GM21447 (cell line): ENCODE measurements around the gene APOL3.
"Not testable (repeated sequence)": the region's sequence is repeated elsewhere in the genome, so short reads cannot be mapped to it uniquely, and the experiment has no call there.

Source experiments
- ATAC-seq: cut with Tn5 transposase; IDR thresholded peaks from one replicate; pipeline ENCODE4 v1.9.1; 2021; ENCODE audit not compliant: unreplicated experiment

APOL3 gene

DNA sequence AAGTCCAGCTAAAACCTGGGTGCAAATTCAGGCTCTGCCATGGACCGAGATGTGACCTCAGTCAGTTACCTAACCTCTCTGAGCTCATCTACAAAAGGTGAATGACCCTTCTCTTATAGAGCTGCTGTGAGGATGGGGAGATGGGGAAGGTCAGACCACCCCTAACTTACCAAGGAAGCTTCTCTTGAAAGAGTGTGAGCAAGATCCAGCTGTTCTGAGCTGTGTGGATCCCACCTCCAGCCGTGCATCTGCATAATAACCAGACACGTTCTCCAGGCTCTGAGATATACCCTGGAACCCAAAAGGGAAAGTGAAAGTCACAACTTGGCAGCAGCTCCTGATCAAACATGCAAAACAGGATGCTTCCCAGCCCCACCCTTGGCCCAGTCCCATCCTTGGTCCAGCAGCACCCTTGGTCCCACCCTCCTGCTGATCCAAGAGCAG lies at the start of gene APOL3:
Gene APOL3, minus strand, starts transcription at position 257 of the 444 bp plus-strand sequence. CDS start 11,700 bp downstream, outside the sequence.
- no peak for ATAC-seq

DNA sequence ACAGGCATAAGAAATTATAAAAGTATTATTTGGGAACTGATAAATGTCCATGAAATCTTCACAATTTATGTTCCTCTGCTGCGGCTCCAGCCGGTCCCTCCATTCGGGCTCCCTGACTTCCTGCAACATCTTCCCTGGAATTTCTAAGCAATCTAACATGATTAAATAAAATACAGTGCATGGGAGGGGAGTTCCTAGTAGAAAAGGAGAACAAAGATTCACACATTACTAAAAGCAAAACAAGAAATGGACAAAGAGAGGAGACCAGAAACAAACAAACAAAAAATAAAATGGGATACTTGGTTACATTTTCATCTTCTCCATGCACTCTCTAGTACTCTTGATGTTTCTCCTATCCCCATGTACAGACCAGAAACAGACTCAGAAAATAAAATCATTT lies 49.7 kb upstream of the APOL3 start:
- ATAC-seq, result no peak

DNA sequence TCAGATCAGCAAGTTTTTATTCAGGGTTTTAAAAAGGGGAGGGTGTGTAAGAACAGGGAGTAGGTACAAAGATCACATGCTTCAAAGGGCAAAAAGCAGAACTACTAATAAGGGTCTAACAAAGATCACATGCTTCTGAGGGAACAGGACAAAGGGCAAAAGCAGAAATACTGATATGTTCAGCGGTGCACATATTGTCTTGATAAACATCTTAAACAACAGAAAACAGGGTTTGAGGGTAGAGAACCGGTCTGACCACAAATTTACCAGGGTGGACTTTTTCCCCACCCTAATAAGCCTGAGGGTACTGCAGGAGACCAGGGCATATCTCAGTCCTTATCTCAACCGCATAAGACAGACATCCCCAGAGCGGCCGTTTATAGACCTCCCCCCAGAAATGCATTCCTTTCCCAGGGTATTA lies 48.9 kb upstream of the APOL3 start:
- not testable (repeated sequence) for ATAC-seq

DNA sequence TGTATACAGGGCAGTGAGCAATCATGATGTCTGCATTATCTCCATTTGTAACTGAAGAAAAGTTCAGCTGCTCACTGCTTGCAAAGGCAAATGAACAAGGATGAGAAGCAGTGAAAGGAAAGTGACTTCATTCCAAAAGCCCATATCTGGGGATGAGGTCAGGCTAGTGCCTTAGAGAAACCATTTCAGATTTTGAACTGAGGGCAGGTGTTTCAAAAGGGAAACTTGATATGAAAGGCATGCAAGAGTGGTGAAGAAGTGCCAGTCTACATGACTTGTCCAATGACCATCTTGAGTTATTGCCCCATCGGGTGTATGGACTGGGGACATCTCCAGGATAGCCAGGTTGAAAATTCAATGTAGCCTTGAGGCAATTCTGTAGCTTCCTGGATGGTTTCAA lies 48.4 kb upstream of the APOL3 start:
- ATAC-seq, result no peak

DNA sequence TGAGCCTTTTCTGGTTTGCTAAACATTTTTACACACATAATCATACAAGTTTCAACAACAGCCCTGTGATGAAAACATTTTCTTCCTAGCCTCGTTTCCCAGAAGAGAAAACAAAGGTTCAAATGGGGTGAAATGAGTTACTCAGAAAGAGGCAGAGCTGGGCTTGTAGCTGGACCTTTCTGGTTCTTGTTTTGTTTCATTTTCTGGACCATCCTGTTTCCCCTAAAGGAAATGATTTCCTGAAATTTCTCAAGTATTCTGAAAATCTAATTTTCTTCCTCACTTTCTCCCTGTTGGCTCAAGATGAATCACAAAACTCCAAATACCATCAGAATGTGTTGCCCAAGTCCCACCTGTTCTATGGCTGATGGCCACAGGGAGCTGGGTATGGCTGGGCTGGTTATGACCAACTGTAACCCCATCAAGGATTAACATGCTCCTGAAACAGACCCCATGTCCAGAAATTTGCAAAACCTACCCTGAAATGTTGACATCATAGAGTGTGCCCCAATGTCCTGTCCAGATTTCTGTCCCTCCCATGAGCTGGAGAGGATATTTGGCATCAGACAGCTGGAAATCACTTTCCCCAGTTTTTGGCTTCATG lies 47.7 kb upstream of the APOL3 start:
- ATAC-seq, result no peak

DNA sequence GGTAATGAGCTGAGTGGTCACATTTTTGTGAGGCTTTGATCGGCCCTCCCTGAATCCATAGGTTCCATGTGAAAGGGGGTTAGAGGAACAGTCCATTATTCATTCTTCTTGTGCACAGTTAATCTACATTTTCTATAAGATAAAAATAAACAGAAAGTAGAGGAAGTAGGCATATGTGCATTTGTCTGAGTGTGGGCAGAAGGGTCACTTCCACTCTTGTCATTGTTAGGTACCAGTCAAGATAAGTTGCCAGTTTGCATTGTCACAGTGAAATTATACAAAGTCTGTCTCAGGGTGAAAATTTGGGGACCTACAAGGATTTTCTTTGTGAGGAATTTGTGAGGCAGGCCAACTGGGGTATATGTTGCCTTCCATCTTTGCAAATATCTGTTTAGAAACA lies 45.7 kb upstream of the APOL3 start:
- ATAC-seq, result no peak

- not testable (repeated sequence) for ATAC-seq
Measured at GRCh38 chr22:36205573-36205972, 45.0 kb upstream of the APOL3 start.

DNA sequence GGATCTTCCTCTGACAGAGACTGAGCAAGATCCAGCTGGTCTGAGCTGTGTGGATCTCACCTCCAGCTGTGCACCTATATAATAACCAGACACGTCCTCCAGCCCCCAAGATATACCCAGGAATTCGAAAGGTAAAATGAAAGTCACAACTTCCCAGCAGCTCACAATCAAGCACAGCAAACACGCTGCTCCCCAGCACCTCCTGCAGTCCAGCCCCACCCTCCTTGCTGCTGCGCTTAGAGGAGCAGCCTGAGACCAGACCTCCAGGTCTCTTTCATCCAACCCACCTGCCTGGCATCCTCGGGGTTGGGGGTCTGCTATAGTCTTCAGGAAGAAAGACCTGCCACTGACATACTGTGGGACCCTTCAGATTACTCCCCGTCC lies 44.1 kb upstream of the APOL3 start:
- ATAC-seq, result no peak

DNA sequence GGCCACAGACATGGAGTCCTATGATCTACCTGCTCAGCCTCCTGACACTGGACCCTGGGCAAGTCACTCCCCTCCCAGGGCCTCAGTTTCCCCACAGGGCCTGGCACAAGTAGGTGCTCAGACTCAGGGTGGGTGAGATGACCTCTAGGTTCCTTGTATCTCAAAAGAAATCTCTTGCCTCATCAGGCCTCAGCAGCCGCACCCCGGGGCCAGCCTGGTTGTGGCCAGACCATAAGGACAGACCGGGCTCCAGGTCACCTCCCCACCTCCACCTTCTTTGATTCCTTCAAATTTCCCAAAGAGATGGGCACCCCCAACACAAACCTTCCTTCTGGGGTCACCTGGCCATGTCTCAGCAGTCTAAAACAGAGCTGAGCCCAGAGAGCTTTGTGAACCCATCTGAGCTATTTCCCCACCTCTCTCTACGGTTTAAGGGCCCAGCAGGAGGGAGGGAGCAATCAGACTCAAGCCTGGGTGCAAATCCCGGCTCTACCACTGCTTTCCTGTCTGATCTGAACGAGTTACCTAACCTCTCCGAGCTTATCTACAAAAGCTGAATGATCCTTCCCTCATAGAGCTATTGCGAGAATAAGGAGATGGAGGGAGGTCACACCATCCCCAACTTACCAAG lies 43.6 kb upstream of the APOL3 start:
- no peak for ATAC-seq

- not testable (repeated sequence) for ATAC-seq
Measured at GRCh38 chr22:36203441-36203840, 42.9 kb upstream of the APOL3 start.

GRCh38 chr22:36202906-36203305 lies 42.4 kb upstream of the APOL3 start:
- ATAC-seq, result not testable (repeated sequence)

GRCh38 chr22:36201630-36202319 lies 41.2 kb upstream of the APOL3 start, which contains the start of gene APOL4:
Gene APOL4 (minus strand): TSS chr22:36201809. CDS start chr22:36201734, 75 bp downstream.
- no peak for ATAC-seq

- not testable (repeated sequence) for ATAC-seq
Measured at GRCh38 chr22:36201025-36201424, 40.5 kb upstream of the APOL3 start.

GRCh38 chr22:36199001-36199551 lies 38.5 kb upstream of the APOL3 start:
- ATAC-seq, result no peak

DNA sequence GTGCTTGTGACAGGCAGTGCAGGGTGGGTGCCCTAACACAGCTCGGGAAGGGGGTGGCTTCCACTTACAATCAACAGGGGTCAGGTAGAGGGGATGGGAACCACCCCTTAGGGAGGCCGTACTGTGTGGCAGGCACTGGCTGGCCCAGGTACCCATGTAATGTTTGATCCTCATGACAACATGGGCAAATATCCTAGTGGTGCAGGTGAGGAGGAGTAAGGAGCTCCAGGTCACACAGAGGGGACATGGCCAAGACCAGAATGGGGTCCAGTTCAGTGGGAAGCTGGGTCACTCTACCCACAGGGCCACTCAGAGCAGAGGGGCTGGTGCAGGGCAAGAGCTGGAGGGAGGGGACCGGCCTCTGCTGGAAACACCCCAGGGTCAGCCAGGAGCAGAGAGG lies 38.0 kb upstream of the APOL3 start:
- no peak for ATAC-seq

DNA sequence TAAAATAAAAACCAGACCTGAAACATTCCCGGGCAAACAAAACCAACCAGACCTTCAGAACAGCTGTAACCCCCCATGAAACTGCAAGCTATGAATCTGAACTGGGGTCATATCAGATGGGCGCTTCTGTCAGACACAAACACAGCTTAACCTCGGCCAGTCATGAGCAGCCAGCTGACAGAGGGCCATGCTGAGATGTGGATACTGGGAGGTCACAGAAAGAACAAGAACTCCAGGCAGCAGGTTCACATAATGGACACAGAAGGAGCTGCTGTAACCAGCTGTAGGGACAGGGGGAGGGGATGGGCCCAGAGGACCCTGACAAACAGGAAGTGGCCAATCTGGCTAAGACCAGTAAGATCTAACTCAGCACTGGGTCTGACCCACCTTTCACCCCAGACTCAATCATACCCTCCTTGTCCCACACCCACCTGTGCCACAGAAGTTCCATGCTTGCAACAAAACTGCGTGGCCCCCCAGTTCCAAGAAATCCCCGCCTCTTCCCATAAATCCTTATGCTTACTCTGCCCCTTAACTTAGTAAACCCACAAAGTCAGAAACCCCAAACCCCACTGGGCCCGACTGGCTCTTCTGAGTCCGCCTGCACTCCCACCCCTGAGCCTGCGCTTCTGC lies 37.1 kb upstream of the APOL3 start:
- no peak for ATAC-seq

DNA sequence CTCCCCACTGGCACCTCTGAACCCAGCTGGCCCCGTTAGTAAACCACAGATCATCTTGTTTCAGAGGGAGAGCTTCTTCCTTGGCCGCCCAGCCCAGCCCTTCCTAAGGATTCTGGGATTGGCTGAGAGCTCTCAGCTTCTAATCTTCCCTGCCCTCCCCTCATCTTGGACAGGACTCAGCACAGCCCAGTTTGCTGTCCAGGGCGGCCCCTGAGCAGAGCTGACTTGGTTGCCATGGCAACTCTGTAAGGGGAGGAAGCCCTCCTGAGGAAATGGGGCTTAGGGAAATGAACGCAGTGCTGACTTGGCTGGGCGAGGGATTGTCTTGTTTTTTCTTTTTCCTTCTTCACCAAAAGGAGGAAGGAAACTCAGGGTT lies 36.5 kb upstream of the APOL3 start:
- no peak for ATAC-seq

- ATAC-seq, result no peak
Measured at GRCh38 chr22:36196254-36197064, 35.9 kb upstream of the APOL3 start.

- ATAC-seq, result no peak
Measured at GRCh38 chr22:36194971-36195370, 34.4 kb upstream of the APOL3 start.

DNA sequence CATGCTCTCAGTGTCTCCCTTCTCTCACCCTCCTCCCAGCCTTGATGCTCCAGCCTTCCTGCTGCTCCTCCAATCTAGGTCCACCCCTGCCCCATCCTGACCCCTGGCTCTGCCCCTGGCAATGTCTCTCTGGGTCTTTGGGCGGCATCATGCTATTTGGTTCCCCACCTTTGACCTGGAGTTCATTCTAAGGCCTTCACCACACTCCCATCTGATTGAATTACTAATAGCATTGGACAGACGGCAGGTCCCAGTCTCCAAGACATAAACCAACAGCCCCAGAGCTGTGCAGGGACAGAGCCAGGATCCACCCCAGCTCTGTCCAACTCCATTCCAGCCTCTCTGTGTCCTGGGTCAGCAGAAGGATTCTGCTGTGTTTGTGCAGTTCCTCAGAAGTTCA lies 33.8 kb upstream of the APOL3 start:
- no peak for ATAC-seq

- ATAC-seq, result no peak
Measured at GRCh38 chr22:36193577-36193976, 33.0 kb upstream of the APOL3 start.
